Breast epithelium (tissue), 3 donors: ENCODE data around the gene ELOVL2.

Source experiments
- POLR2A ChIP-seq: fragments of 450-650 bp; IDR thresholded peaks from one replicate; pipeline ENCODE4 v1.6.1; 2016; ENCODE audit warnings: antibody characterized with exemption, mild to moderate bottlenecking, moderate library complexity
- POLR2AphosphoS5 ChIP-seq, 3 donors: sonication (generic); formaldehyde crosslinking; IDR thresholded peaks; one replicate each; pipeline ENCODE4 v1.6.1; 2017; ENCODE audit warnings: antibody characterized with exemption in 3 of 3
- TF ChIP-seq, protein P1 (sequence below), 3 donors: fragments of 450-650 bp; IDR thresholded peaks; one replicate each; pipeline ENCODE4 v1.5.1; 2016 to 2017; ENCODE audit warnings: antibody characterized with exemption in 3 of 3, mild to moderate bottlenecking in 3 of 3, moderate library complexity in 3 of 3

DNA sequence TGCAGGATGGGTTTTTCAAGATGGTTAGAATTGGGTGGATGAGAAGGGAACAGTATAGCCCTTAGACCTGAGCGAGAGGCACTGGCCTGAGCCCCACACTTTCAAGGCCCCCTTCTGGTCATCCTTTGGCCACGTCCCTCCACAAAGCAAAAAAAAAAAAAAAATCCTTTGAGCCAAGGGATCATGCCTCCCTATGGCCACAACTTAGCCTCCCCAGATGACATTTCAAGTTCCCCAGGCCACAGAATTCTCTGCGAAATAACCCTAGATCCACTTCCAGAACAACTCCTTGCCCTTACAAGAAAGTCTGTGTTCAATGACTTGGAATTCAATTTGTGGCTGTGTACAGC, 30.4 kb downstream of the ELOVL2 start:
- no peak for TF ChIP-seq POLR2A
- TF ChIP-seq, protein P1, sequence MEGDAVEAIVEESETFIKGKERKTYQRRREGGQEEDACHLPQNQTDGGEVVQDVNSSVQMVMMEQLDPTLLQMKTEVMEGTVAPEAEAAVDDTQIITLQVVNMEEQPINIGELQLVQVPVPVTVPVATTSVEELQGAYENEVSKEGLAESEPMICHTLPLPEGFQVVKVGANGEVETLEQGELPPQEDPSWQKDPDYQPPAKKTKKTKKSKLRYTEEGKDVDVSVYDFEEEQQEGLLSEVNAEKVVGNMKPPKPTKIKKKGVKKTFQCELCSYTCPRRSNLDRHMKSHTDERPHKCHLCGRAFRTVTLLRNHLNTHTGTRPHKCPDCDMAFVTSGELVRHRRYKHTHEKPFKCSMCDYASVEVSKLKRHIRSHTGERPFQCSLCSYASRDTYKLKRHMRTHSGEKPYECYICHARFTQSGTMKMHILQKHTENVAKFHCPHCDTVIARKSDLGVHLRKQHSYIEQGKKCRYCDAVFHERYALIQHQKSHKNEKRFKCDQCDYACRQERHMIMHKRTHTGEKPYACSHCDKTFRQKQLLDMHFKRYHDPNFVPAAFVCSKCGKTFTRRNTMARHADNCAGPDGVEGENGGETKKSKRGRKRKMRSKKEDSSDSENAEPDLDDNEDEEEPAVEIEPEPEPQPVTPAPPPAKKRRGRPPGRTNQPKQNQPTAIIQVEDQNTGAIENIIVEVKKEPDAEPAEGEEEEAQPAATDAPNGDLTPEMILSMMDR (IDR thresholded peaks at IDR 0.05) = no peak
- TF ChIP-seq POLR2AphosphoS5 (IDR thresholded peaks at IDR 0.05) = no peak
